Measurements from ENCODE around the gene TRIM54. TPM values are rescaled to one million over a fixed set of nuclear protein-coding genes. Genes with fewer than 3 reads are reported as not detected.

The TRIM54 gene, protein sequence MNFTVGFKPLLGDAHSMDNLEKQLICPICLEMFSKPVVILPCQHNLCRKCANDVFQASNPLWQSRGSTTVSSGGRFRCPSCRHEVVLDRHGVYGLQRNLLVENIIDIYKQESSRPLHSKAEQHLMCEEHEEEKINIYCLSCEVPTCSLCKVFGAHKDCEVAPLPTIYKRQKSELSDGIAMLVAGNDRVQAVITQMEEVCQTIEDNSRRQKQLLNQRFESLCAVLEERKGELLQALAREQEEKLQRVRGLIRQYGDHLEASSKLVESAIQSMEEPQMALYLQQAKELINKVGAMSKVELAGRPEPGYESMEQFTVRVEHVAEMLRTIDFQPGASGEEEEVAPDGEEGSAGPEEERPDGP
- polyA plus RNA-seq (ENCODE audit: insufficient read length in 4 of 4) = 1 to 10 TPM; 3.4 to 8.7 (median 4.7) TPM

- no peak for DNase-seq (ENCODE audit: low read depth in 4 of 4, low spot score in 2 of 4)
Measured at GRCh38 chr2:27281855-27282559, at the start of gene TRIM54. Gene TRIM54 (plus strand): TSS chr2:27282429. CDS start chr2:27282732, 303 bp downstream.

- no peak for DNase-seq (ENCODE audit: low read depth in 4 of 4, low spot score in 2 of 4)
Measured at GRCh38 chr2:27233341-27233740, 48.9 kb upstream of the TRIM54 start.

DNA sequence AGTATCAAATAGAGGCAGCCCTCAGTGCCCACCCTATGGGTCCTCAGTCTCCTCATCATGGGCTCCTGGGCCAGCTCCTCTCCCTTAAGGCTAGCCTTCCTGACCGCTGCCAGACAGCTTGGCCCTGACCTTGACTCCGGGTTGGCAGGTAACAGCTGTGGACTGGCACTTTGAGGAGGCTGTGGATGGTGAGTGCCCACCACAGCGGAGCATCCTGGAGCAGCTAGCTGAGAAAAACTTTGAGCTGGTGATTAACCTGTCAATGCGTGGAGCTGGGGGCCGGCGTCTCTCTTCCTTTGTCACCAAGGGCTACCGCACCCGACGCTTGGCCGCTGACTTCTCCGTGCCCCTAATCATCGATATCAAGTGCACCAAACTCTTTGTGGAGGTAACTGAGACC, 46.1 kb upstream of the TRIM54 start:
- no peak for DNase-seq (ENCODE audit: low read depth in 4 of 4, low spot score in 2 of 4)

DNA sequence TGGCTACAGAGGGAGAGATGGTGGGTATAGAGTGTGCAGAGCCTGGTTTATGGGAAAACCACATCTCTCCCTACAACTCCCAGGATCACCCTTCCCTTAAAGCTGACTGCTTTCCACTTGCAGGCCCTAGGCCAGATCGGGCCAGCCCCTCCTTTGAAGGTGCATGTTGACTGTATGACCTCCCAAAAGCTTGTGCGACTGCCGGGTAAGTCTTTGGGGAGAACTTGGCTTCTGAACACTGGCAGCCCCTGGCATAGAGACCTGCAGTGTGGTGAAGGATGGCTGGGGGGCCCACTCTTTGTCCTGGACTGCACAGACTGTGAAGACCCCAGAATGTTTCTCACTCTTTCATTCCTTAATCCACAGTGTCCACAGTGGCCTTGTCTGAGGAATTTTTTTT, 45.6 kb upstream of the TRIM54 start:
- no peak for DNase-seq (ENCODE audit: low read depth in 4 of 4, low spot score in 2 of 4)

DNA sequence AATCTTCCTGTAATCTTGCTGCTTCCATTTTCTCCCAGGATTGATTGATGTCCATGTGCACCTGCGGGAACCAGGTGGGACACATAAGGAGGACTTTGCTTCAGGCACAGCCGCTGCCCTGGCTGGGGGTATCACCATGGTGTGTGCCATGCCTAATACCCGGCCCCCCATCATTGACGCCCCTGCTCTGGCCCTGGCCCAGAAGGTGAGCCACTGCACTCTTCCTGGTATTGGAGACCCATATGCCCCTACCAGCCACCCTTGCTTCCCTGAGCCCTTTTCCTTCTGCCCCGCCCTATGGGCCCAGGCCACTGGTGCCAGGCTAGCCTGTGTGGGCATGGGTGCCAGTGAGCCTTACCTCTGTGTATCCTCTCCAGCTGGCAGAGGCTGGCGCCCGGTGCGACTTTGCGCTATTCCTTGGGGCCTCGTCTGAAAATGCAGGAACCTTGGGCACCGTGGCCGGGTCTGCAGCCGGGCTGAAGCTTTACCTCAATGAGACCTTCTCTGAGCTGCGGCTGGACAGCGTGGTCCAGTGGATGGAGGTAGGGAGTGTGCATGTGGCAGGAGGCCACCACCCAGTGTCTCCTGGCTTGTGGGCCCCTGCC, 44.8 kb upstream of the TRIM54 start:
- DNase-seq (ENCODE audit: low read depth in 4 of 4, low spot score in 2 of 4) = no peak

DNA sequence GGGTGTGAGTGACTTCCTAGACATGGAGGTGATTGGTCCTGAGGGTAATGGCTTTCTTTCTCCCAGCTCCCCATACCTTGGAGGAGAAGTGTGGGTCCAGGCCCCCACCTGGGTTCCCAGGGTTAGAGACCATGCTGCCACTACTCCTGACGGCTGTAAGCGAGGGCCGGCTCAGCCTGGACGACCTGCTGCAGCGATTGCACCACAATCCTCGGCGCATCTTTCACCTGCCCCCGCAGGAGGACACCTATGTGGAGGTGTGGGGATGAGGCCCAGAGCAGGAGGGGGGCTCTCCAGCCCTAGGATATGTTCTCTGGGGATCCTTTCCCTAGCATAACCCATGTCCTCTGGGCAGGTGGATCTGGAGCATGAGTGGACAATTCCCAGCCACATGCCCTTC, 43.3 kb upstream of the TRIM54 start:
- DNase-seq (ENCODE audit: low read depth in 4 of 4, low spot score in 2 of 4) = no peak

DNA sequence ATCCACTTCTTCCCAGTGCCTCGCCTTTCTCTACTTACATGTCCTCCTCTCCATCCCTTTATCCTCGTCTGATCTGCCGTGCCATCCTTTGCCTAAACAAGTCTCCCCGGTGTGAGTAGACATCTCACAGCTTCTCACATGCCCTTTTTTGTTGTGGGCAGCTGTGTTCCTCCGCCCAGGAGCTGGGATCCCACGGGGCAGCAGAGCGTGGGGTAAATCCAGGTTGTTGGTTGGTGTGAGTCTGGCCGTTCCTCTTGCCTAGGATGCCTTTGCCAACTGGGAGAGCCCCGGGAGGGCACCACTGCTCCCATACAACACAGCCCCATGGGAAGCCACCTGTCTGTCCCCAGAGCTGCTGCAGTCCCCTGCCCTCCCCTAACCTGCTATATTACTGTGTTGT, 41.8 kb upstream of the TRIM54 start:
- no peak for DNase-seq (ENCODE audit: low read depth in 4 of 4, low spot score in 2 of 4)

- DNase-seq (ENCODE audit: low read depth in 4 of 4, low spot score in 2 of 4) = no peak
Measured at GRCh38 chr2:27241761-27242613, 40.2 kb upstream of the TRIM54 start.

DNA sequence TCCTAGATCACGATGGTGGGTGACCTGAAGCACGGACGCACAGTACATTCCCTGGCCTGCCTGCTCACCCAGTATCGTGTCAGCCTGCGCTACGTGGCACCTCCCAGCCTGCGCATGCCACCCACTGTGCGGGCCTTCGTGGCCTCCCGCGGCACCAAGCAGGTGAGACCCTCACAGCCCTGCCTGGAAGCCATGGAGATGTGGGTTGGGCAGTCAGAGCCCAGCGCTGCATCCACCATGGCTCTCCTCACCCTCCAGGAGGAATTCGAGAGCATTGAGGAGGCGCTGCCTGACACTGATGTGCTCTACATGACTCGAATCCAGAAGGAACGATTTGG, 39.6 kb upstream of the TRIM54 start:
- no peak for DNase-seq (ENCODE audit: low read depth in 4 of 4, low spot score in 2 of 4)

DNA sequence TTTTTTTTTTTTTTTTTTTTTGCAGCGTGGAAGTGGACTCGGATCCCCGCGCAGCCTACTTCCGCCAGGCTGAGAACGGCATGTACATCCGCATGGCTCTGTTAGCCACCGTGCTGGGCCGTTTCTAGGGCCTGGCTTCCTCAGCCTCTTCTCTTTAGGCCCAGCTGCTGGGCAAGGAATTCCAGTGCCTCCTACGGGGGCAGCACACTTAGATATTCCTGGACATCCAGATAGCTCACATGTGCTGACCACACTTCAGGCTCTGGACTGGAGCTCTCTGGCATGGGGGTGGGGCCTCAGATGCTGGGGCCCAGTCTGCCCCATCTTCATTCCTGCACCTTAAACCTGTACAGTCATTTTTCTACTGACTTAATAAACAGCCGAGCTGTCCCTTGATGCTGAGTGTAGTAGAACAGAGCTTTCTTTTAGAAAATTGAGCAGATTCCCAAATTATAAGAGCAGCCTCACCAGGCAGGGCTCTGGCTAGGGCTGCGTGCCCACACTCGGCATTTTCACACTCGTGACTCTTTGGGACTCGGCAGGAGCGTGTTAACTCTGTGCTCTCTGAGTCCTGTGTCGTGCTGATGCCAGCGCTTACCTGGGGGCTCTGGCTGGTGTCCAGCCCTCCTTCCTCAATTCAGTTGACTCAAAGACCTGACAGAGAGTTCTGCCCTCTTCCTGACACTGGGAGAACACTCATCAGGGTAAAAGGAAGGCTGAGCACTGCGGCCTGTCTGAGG, 38.7 kb upstream of the TRIM54 start:
- DNase-seq (ENCODE audit: low read depth in 4 of 4, low spot score in 2 of 4) = no peak

DNA sequence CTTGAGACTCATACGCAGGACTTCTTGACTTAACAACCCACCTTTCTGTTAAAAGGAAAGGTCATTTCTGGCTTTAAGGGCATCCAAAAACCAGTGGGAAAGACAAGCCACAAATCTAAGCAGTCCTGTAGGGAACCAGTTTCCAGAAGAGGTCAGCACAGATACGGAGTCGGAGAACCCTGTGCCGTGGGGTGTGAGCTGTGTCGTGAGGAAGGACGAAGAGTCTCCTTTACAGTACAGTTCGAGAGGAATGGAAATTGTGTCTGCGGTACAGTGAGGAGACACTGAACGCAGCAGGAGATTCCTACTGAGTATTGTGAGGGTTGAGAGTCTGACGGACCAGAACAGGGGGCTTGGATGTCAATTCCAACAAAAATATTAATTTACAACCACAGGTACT, 37.1 kb upstream of the TRIM54 start:
- no peak for DNase-seq (ENCODE audit: low read depth in 4 of 4, low spot score in 2 of 4)

DNA sequence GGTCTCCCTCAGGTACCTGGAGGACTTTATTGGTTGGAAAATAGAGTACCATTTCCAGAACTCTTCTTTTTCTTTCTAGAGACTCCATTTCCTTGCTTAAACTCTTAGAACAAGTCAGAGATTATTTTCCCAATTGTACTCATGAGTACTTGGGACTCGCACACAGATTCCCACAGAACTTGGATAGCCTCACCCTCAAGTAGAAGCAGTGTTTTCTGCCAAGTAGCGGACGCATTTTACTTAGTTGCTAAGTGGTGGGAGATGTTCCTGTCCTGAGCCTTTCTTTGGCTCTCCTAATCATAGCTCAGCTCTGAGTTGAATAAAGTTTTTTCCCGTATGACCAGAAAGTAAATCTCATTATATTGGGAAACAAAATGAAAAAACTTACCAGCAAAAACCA, 36.6 kb upstream of the TRIM54 start:
- no peak for DNase-seq (ENCODE audit: low read depth in 4 of 4, low spot score in 2 of 4)

DNA sequence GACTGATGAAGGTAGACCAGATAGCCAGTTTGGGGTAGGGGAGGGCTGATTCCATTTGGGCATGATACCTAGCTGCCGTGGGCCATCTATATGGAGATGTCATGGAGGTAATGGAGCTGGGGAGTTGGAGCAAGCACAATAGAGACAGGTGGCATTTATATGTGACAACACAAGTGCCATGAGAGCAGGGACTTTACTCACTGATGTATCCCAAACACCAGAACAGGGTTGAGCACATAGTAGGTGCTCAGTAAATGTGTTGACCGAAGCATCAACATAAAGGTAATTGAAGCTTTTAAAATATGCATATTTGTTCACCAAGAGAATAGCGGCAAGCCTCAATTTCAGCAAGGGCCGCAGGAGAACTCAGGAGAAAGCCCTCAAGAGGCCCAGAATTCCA, 34.3 kb upstream of the TRIM54 start:
- DNase-seq (ENCODE audit: low read depth in 4 of 4, low spot score in 2 of 4) = no peak

GRCh38 chr2:27249159-27249890, 32.9 kb upstream of the TRIM54 start:
- no peak for DNase-seq (ENCODE audit: low read depth in 4 of 4, low spot score in 2 of 4)

DNA sequence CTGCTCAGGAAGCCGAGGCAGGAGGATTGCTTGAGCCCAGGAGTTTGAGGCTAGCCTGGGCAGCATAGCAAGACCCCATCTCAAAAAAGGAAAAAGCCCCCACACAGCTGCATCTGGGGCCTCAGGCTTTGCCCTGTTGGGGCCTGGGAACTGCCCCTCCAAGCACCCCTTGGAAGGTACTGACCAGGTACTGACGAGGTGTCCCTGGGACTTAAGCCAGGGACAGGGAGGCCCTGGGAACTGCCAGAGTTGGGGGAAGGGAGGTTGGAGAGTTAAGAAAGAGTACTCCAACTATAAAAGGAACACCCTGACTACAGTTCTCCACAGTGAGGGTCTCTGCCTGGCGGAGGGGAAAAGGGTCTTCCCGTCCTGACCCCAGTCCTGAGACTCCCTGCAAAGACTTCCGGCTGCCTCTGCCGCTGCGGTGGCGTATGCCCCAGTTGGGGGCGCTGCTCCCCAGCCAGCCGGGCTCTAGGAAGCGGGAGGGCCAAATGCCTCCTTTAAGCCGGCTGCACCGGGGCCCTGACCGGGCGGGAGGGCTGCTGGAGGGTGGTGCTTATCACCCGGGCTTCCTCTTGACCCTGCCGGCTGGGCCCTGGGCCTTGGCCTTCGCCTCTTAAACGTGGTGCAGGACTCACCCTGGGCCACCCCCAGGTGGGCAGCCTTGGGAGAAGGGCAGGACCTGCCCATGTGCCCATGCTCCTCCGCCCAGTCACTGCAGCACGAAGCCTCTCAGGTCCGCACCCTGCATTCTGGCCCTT, 32.2 kb upstream of the TRIM54 start:
- DNase-seq (ENCODE audit: low read depth in 4 of 4, low spot score in 2 of 4) = no peak

GRCh38 chr2:27250652-27251379, 31.4 kb upstream of the TRIM54 start:
- DNase-seq (ENCODE audit: low read depth in 4 of 4, low spot score in 2 of 4) = no peak

DNA sequence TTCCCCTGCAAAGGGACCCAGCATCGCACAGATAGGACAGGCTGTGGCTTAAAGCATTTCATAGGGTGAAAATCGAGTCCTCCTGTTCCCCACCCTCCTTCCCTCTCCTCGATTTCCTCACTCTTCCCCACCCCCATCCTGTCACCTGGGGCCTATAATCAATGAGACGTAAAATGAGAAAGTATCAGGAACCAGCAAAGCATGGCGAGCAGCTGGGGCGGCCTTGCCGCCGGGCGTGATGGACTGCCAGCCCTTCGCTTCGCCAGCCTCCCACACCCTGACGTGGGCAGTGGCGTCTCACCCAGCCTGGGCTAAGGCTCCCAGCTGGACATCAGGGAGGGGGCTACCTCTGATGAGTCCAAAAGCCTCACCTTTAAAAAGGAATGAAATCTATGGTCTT, 30.5 kb upstream of the TRIM54 start:
- DNase-seq (ENCODE audit: low read depth in 4 of 4, low spot score in 2 of 4) = no peak

DNA sequence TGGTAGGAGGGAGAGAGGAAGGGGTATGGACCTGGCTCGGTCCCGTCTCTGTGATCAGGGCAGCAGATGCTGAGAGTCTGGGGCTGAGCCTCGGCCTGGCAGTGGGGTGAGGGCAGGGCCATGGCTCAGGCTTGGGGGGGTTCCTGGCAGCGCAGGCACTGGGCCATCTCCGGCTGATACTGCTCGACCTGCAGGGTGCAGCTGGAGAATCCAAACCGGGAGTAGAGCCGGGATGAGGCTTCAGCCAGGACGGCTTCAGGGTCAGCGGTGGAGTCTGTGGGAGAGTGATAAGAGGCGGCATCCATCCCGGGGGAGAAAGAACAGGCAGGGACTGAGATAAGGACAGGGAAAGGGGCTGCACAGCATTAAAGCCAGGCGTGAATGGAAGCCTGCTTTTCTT, 27.0 kb upstream of the TRIM54 start:
- no peak for DNase-seq (ENCODE audit: low read depth in 4 of 4, low spot score in 2 of 4)

All from left renal cortex interstitium (tissue), 4 donors.